Measurements from ENCODE around the gene DUS1L.

The DUS1L gene

DNA sequence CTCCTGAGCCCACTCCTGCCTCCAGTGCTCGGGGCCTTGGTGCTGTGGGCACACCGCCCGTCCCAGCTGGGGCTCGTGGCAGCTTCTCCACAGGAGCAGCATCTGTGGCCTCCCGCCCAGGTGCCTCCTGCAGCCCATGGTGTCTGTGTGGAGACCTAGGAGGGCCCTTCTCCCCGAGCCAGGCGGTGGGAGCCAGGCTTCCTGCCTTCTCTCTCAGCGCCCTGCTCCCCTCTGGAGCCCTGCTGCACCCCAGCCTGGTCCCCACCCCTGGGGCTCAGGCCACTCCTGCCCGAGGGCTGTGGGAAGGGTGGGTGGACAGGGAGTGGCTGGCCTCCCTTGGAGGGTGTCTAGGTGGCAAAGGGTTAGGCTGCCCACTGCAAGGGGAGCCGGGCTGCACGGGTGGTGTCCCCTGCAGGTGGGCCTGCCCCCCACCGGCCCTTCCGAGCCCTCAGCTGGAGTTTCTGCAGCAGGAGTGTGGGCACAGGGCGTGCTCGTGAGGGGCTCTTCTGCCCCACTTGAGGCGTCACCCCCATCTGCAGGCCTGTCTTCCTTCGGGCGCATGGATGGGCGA lies 53.9 kb downstream of the DUS1L start:
- no peak for DNase-seq

DNA sequence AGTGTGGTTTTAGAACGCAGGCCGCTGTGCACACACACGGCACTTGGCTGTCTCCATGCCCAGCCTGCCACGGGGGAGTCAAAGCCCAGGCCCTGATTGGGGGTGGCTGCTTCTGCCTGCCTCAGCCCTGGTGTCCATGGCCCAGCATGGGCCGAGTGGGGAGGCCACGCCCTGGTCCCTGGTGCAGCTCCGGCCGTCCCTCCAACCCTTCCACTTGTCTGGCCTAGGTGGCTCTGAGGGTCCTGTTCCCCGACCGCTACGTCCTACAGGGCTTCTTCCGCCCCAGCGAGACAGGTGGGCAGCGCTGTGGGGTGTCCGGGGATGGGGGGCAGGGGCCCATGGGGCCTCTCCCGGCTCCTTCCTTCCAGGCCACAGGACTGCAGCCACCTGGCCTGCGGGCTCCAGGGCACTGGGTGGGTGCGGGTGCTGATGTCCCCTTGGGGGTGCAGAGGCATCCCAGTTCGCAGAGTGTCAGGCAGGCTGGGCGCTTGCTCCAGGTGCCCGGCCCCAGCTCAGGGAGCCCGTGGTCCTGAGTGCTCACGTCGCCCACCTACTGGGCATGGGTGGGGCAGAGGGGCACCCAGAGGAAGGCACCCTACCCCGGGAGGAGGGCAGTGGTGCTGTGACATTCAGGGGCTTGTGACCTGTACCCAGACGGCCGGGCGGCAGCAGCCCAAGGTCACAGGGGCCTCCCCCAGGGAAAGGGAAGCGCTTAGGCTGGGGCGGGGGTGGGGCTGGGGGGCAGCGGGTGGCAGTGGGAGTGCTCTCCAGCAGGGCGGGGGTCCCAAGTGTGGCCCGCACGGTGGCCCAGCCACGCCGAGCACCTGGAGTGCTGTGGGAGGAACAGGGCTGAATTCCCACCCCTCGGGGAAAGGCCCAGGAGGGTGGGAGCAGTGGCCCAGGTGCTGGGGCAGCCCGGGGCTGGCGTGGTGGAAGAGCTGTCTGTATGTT lies 54.8 kb downstream of the DUS1L start:
- no peak for DNase-seq

DNA sequence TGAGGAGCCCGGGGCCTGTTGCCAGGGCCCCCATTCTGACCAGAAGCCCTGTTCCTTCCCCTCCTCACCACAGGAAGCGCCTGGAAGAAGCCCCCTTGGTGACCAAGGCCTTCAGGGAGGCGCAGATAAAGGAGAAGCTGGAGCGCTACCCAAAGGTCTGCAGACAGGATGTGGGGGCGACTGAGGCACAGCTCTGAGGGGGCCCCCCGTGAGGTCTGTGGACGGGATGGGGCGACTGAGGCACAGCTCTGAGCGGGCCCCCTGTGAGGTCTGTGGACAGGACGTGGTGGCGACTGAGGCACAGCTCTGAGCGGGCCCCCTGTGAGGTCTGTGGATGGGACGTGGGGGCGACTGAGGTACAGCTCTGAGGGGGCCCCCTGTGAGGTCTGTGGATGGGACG lies 56.2 kb downstream of the DUS1L start:
- DNase-seq, result no peak

DNA sequence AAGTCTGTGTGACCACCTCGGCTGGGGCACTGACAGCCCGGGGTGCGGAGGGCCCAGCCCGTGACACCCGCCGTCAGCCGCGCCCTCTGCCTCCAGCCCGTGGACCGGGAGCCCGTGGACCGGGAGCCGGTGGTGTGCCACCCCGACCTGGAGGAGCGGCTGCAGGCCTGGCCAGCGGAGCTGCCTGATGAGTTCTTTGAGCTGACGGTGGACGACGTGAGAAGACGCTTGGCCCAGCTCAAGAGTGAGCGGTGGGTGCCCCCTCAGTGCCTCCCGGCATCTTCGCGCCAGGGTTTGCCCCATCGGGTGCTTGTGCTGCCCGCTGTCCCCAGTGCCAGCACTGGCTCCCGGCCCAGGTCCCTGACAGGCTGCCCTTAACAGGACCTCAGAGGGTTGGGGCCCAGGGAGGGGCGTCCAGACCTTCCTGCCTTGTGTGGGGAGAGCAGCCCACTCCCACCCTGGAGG lies 56.6 kb downstream of the DUS1L start:
- DNase-seq, result no peak

DNA sequence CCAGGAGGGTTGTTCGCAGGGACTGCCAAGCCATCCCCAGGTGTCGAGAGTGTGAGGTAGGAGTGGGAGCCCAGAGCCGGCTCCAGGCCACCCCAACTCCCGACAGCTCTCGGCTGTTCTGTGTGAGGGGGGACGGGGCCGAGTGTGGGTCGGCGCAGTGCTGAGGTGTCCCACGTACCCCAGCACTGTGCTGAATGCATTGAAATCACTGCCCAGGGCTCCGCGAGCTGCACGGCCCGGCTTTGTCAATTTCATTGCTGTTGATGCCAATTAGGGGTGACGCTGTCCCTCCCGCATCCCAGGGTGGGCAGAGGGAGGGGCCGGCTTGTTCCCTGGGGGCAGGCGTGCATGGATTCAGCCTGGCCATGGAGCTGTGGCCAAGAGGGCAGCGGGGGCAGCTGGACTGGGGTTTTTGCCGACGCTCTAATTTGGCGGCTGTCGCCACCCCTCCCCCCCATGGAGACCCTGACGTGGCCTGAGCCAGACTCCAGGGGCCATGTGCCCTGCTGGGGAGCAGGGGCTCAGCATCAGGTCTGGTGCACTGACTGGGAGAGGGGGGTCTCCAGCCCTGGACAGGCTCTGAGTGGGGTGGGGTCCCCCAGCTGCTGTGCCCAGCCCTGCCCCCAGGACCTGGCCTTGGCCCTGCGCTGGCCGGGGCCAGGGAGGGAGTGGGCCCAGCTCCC lies 57.2 kb downstream of the DUS1L start:
- no peak for DNase-seq
